ACC112 (cell line): Measurements from ENCODE around the gene GZMB.
"Not testable (repeated sequence)": the region's sequence is repeated elsewhere in the genome, so short reads cannot be mapped to it uniquely, and the experiment has no call there.

ENCODE experiments used
- H2AFZ ChIP-seq: fragments of 200-600 bp; sonication (generic); one replicate; pipeline ENCODE4 v1.6.0; 2017; ENCODE audit warnings: antibody characterized with exemption, low read length; ENCODE audit not compliant: unreplicated experiment
- H3K27ac ChIP-seq: fragments of 200-600 bp; sonication (generic); 2 replicates; pipeline ENCODE4 v1.5.1; 2014; ENCODE audit warnings: low read depth, mild to moderate bottlenecking, antibody characterized with exemption, low read length, moderate library complexity
- H3K27me3 ChIP-seq: fragments of 200-600 bp; sonication (generic); 2 replicates; pipeline ENCODE4 v1.6.1; 2014; ENCODE audit warnings: mild to moderate bottlenecking, antibody characterized with exemption, low read length, moderate library complexity, mixed read lengths; ENCODE audit not compliant: insufficient read depth
- H3K36me3 ChIP-seq: fragments of 200-600 bp; sonication (generic); 2 replicates; pipeline ENCODE4 v1.6.1; 2016; ENCODE audit warnings: mild to moderate bottlenecking, antibody characterized with exemption, low read length, moderate library complexity, mixed read lengths; ENCODE audit not compliant: insufficient read depth
- H3K4me1 ChIP-seq: fragments of 200-600 bp; sonication (generic); one replicate; pipeline ENCODE4 v1.6.1; 2016; ENCODE audit warnings: low read length, mixed read lengths; ENCODE audit not compliant: insufficient read depth, unreplicated experiment, control insufficient read depth
- H3K4me3 ChIP-seq: fragments of 200-600 bp; sonication (generic); 2 replicates; pipeline ENCODE4 v1.5.1; 2014; ENCODE audit warnings: mild to moderate bottlenecking, low read depth, low read length
- H3K79me2 ChIP-seq: fragments of 200-600 bp; sonication (generic); one replicate; pipeline ENCODE4 v1.6.0; 2016; ENCODE audit warnings: low read length; ENCODE audit not compliant: control insufficient read depth, unreplicated experiment, insufficient read depth

Gene GZMB

DNA sequence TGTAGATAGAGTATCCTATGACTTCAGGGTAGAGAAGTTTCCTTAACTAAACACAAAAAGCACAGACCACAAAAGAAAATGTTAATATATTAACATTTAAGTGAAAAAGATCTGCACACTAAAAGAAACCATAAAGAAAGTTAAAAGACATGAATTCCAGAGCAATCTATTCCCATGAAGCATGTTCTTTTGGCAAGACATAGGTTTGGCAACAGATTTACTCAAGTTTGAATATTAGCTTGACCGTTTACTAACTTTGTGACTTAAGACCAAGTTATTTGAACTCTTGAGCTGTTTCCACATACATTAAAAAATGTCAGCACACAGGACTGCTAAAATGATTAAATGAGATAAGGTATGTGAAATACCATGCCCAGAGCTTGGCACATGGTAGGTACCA, 35.7 kb upstream of the GZMB start:
- H3K27me3 ChIP-seq = no peaks in the 10 kb centered on the region; the same call in 1 of the 2 replicates
- H3K27ac ChIP-seq = no peak overlapping the region
- no peak overlapping the region for H3K4me3 ChIP-seq
- H3K4me1 ChIP-seq = no peaks in the 10 kb centered on the region
- no peaks in the 10 kb centered on the region for H3K36me3 ChIP-seq
- no peaks in the 10 kb centered on the region for H3K79me2 ChIP-seq
- no peak overlapping the region for H2AFZ ChIP-seq

DNA sequence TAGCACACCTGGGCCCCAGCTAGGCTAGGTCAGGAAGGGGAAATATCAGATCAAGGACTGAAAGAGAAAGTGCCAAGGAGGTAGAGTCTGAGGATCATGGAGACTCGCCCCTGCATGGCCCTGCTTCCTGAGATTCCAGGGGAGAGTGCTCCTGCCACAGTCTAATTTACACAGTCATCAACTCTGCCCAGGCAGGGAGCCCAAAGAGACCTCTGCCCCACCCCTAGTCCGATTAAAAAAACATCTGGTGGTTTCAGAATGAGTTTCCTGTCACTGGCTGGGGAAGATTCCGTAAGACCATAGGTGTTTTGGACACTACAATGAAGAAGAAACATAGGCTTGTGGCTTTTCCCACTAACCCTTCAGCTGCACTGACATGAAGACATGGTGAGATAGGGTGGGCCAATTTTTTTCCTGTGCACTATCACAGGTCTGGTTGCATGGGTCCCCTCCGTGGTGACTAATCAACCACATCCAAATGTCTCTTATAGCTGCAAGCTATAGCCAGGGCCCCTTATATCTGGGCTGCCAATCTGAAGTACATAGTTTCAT, 31.5 kb upstream of the GZMB start:
- H3K27ac ChIP-seq = no peak overlapping the region
- H3K79me2 ChIP-seq = no peaks in the 10 kb centered on the region
- no peak overlapping the region for H3K4me3 ChIP-seq

DNA sequence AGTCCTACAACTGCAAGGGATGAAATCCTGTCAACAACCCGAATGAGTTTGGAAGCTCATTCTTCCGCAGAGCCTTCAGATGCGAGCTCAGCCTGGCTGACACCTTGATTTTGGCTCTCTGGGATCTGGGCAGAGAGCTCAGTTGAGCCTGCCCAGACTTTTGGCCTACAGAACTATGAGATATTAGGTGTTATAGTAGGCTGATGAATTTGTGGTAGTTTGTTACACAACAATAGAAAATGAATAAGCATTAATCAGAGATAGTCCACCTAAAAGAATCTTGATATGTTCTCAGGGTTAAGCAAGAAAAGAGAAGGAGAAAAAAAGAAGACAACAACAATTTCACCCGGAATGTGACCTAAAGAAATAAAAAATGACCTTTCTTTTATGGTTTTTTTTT, 30.4 kb upstream of the GZMB start:
- Histone ChIP-seq H3K79me2 (no peaks in the 10 kb centered on the region), H3K4me1 (no peaks in the 10 kb centered on the region), H2AFZ (no peak overlapping the region), H3K27ac (no peak overlapping the region), H3K27me3 (no peaks in the 10 kb centered on the region), H3K36me3 (no peaks in the 10 kb centered on the region), H3K4me3 (no peak overlapping the region)

More for the DNA sequence above, 31.5 kb upstream of the GZMB start:
- no peaks in the 10 kb centered on the region for H3K27me3 ChIP-seq
- no peak overlapping the region for H2AFZ ChIP-seq
- no peaks in the 10 kb centered on the region for H3K36me3 ChIP-seq
- no peaks in the 10 kb centered on the region for H3K4me1 ChIP-seq

DNA sequence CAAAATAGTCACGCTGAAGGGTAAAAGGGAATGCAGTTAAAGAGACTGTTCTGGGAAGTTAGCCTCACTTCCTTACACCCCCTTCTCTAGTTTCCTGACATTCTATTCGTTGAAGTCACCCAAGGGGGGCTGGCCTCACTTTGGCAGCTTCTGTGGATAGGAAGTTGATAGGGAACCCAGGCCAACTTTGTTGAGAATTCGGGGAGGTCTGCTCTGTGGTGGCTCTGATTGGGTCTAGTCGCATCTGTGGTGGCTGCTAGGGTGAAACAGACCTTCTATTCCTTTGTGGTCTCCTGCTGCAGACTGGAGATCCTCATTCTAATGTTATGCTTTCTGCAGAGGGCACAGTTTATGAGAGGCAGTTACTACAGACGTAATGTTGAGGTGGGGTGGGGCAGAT, 28.8 kb upstream of the GZMB start:
- Histone ChIP-seq H3K79me2 (no peaks in the 10 kb centered on the region), H2AFZ (no peak overlapping the region), H3K36me3 (no peaks in the 10 kb centered on the region), H3K4me3 (no peak overlapping the region), H3K27me3 (no peaks in the 10 kb centered on the region), H3K4me1 (no peaks in the 10 kb centered on the region), H3K27ac (no peak overlapping the region)

DNA sequence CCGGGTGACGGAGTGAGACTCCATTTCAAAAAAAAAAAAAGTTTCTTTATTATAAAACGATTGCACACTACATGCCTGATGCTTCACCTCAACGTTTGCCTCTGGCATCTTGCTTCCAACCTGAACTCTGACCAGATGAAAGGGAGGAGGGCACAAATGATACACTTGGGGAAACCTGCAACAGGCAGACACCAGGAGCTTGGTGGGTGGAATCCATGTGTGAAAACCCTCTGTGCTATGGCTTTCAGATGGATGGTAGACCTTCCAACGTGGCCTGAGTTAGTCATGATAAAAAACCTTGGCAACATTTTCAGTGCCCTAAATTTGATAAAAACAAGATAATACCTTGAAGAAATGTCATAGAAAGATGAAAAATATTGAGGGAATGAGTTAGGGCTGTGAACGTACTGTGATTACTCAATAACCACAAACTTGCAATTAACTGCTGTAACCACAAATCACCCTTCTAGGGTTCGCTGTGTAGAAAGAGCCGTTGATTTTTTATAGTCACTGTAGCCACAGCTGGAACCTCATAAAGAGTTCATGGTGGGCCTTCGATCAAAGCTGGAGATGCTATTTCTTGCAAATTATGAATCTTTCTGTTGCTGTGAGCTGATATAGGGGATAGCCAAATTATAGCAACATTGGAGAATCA, 26.1 kb upstream of the GZMB start:
- Histone ChIP-seq H2AFZ (no peak overlapping the region), H3K4me3 (no peak overlapping the region), H3K27ac (no peak overlapping the region), H3K36me3 (no peaks in the 10 kb centered on the region), H3K79me2 (no peaks in the 10 kb centered on the region), H3K4me1 (no peaks in the 10 kb centered on the region), H3K27me3 (peaks cover 3% of the 10 kb centered on the region; the same call in 1 of the 2 replicates)

DNA sequence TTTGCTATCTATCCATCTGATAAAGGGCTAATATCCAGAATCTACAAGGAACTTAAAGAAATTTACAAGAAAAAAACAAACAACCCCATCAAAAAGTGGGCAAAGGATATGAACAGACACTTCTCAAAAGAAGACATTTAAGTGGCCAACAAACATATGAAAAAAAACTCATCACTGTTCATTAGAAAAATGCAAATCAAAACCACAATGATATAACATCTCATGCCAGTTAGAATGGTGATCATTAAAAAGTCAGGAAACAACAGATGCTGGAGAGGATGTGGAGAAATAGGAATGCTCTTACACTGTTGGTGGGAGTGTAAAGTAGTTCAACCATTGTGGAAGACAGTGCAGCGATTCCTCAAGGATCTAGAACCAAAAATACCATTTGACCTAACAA, 14.4 kb upstream of the GZMB start:
- H2AFZ ChIP-seq, H3K27me3 ChIP-seq, H3K79me2 ChIP-seq, H3K36me3 ChIP-seq, H3K4me3 ChIP-seq, H3K4me1 ChIP-seq, H3K27ac ChIP-seq: not testable (repeated sequence)

DNA sequence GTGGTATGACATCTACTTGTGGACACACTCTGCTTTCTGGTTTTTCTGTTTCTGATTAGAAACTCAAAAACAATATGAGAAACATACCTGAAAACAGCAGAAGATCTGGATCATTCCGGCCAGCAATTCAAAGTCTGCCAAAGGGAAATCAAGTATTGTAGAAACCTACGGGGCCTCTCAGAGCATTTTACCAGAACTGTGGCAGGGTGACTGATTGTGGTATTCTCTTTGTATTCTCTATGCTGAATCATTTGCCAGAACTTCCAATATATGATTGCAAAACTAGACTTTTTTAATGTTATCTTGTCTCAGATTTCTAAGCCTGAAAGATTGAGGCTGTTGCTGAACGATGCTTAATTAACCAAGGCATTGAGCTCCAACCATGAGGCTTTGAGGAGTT, 5.9 kb upstream of the GZMB start:
- no peaks in the 10 kb centered on the region for H3K36me3 ChIP-seq
- H2AFZ ChIP-seq = no peak overlapping the region
- H3K79me2 ChIP-seq = no peaks in the 10 kb centered on the region
- no peak overlapping the region for H3K4me3 ChIP-seq
- no peak overlapping the region for H3K27ac ChIP-seq
- no peaks in the 10 kb centered on the region for H3K4me1 ChIP-seq
- no peaks in the 10 kb centered on the region for H3K27me3 ChIP-seq

DNA sequence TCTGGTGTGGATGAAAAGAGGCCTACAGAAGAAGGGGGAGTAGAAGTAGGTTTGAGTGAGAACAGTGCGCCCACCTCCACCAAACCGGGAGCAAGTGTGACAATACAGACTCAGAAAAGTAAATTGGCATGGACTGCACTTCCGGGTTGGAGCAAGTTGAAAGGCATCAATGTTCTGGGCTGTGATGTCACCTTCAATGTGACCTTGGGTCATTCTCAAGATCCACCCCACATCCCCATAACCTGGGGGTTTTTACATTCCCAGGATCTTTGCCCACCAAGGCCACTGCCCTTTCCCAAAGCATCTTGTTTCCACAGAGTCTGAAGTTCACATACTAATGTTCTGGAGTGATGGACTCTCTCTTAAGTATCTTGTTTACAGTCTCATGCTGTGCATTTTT, 5.3 kb upstream of the GZMB start:
- Histone ChIP-seq H3K36me3 (no peaks in the 10 kb centered on the region), H3K79me2 (no peaks in the 10 kb centered on the region), H3K4me1 (no peaks in the 10 kb centered on the region), H3K27me3 (no peaks in the 10 kb centered on the region), H2AFZ (no peak overlapping the region), H3K27ac (no peak overlapping the region), H3K4me3 (no peak overlapping the region)

DNA sequence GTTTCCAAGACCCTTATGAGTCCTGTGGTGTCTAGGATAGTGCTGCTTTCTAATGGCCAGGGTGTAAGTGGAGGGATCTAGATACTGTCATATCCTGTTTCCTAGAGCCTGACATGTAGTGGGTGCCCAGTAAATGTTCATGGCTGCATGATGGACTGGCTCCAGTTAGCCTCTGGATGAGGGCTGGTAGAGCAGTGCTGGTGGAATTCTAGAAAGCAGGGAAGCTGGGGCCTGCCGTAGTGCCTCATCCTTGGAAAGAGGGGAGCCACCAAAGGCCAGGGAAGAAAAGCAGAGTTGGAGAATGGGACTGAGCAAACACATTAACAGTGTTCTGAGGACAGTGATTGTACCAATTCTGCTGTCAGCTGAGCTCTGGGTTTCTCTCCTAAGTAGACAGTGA, 637 bp downstream of the GZMB start:
- H3K79me2 ChIP-seq = no peaks in the 10 kb centered on the region
- no peaks in the 10 kb centered on the region for H3K27me3 ChIP-seq
- no peak overlapping the region for H3K4me3 ChIP-seq
- H3K36me3 ChIP-seq = no peaks in the 10 kb centered on the region
- H3K4me1 ChIP-seq = no peaks in the 10 kb centered on the region
- no peak overlapping the region for H2AFZ ChIP-seq
- no peak overlapping the region for H3K27ac ChIP-seq

DNA sequence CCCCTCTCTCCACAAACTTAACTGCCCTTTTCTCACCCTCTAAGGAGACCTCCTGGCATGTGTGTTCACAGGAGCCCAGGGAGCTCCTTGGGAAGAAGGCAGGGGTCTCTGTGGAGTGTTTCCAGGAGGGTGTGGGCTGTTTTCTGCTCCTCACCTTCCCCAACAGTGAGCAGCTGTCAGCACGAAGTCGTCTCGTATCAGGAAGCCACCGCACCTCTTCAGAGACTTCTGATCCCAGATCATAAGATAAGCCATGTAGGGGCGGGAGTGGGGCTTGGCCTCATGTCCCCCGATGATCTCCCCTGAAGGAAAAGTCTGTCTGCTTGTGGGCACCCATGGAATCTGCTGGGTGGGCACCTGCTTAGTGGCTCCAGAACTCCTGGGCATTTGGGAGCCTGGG, 1.2 kb downstream of the GZMB start:
- H2AFZ ChIP-seq = no peak overlapping the region
- H3K4me3 ChIP-seq = no peak overlapping the region
- no peaks in the 10 kb centered on the region for H3K27me3 ChIP-seq
- no peaks in the 10 kb centered on the region for H3K4me1 ChIP-seq
- H3K27ac ChIP-seq = no peak overlapping the region
- no peaks in the 10 kb centered on the region for H3K79me2 ChIP-seq
- no peaks in the 10 kb centered on the region for H3K36me3 ChIP-seq

DNA sequence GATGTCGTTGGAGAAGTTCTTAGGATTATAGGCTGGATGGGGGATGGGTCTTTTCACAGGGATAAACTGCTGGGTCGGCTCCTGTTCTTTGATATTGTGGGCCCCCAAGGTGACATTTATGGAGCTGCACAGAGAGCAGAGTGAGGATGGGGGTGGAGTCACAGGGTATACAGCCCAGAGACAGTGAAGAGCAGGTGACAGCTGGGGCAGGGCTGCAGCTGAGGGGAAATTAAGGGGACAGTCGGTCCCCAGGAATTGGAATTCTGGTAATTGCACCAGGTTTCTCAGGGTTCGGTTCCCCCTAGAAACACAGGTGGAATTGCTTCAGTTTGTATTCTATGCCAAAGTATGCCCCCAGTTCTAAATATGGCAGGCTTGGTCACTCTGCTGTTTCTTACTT, 1.7 kb downstream of the GZMB start:
- no peak overlapping the region for H2AFZ ChIP-seq
- no peaks in the 10 kb centered on the region for H3K79me2 ChIP-seq
- H3K27me3 ChIP-seq = no peaks in the 10 kb centered on the region
- no peak overlapping the region for H3K4me3 ChIP-seq
- H3K36me3 ChIP-seq = no peaks in the 10 kb centered on the region
- H3K4me1 ChIP-seq = no peaks in the 10 kb centered on the region
- H3K27ac ChIP-seq = no peak overlapping the region
